ENCODE measurements around the gene SPRY4.
"Not testable (repeated sequence)": the region's sequence is repeated elsewhere in the genome, so short reads cannot be mapped to it uniquely, and the experiment has no call there.

The SPRY4 gene, protein sequence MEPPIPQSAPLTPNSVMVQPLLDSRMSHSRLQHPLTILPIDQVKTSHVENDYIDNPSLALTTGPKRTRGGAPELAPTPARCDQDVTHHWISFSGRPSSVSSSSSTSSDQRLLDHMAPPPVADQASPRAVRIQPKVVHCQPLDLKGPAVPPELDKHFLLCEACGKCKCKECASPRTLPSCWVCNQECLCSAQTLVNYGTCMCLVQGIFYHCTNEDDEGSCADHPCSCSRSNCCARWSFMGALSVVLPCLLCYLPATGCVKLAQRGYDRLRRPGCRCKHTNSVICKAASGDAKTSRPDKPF

DNA sequence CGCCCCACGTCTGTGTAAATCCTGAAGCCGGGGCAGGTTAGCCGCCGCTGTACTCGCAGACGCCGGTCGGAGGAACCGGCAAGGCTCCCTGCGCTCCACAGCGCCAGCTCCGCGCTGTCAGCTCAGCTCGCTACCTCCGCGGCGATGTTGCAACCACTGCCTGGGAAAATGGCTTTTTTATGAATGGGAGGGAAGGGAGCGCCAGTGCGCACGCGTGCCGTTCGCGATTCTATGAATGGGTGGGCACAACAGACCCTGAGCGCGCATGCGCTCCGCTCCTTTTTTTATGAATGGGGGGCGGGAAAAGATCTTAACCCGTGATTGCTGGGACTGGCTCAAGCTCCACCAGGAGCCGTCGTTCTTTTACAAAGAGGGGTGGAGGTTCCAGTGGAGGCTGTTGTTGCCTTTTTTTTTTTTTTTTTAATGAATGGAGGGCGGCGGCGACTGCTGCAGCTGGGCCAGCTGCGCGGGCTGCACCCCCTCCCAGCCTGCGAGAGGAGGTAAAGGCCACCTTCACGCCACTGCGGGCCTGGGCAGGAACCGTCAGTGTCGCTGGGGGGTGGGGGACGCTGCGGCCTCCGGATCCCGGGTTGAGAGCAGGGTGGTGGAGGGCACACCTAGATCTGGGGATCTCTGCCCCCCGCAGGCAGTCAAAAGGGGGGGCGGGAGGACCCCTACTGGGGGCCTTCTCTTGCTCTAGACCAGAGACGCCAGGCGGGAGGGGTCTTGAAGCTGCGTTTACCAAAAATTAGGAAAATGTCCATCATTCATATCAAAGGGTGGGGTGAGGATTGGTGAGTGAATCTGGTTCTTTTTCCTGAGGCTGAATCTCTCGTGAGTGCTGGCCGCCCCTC lies at the start of gene SPRY4:
Gene SPRY4, minus strand, starts transcription at position 151 of the 854 bp plus-strand sequence. CDS start 9,913 bp downstream, outside the sequence.
- DNase-seq = peak; percentile 88 to 94

DNA sequence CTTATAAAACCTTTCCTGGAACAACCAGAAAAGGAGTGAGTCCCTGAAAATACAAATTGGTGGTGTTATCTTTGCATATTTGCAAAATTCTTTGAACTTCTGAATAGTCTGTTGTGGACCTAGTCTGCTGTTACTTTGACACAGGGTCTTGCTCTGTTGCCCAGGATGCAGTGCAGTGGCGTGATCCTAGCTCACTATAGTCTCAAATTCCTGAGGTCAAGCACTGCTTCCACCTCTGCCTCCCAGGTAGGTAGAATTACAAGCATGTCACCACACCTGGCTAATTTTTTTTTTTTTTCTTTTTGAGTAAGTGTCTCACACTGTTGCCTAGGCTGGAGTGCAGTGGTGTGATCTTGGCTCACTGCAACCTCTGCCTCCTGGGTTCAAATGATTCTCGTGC lies 43.7 kb upstream of the SPRY4 start:
- DNase-seq = no peak

DNA sequence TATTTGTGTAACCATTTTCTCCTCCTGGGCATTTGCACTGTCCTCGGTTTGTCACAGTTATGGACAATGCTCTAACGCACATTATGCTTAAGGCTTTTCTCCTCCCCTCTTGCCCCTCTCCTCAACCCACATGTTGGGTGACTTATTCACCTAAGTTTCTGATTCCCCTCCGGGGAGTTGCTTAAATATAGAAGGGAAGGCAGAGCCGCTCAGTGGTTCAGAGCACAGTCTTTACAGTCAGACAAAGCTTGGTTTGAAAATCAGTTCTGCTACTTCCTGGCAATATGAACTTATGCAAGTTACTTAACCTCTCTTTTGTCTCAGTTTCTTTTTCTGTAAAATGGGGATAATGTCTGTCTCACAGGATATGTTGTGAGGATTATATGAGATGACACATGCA lies 41.2 kb upstream of the SPRY4 start:
- DNase-seq = no peak

DNA sequence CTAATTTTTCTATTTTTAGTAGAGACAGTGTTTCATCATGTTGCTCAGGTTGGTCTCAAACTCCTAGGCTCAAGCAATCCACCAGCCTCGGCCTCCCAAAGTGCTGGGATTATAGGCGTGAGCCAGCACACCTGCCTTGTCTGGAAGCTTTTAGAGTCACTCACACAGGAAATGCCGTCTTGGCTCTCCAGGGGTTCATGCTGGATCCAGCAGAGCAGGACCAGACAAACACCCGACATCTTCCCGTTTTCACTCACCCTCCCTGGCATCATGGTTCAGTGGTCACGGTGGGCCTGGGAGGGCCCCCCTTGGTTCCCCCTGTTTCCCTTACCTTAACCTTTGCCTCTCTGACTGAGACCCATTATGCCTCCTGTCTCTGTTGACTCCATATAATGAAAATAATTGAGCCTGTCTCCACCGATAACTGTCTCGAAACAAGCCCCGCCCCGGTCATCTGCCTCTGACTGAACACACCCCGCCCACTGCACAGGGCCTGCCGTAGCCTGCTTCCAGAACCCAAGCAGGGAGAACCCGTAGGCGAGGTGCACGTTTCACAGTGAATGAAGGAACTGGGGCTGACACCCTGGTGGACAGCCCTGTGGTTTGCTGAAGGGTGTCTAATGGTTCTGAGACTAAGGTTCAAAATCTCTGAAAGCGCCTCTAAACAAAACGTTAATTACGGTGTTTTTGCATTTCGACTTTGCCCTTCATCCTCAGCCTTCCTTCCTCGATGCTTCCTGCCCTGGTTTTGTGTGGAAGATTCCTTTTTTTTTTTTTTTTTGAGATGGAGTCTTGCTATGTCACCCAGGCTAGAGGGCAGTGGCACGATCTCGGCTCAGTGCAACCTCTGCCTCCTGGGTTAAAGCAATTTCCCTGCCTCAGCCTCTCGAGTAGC lies 39.7 kb upstream of the SPRY4 start:
- DNase-seq = no peak

DNA sequence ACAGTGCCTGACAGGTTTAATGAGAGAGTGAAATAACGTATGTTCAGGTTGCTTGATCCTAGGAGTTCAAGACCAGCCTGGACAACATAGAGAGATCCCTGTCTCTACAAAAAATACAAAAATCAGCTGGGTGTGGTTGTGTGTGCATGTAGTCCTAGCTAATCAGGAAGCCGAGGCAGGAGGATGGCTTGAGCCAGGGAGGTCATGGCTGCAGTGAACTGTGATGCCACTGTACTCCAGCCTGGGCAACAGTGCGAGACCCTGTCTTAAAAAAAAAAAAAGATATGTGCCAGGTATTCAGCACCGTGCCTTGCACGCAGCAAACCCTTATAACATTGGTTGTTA lies 38.8 kb upstream of the SPRY4 start:
- no peak for DNase-seq

DNA sequence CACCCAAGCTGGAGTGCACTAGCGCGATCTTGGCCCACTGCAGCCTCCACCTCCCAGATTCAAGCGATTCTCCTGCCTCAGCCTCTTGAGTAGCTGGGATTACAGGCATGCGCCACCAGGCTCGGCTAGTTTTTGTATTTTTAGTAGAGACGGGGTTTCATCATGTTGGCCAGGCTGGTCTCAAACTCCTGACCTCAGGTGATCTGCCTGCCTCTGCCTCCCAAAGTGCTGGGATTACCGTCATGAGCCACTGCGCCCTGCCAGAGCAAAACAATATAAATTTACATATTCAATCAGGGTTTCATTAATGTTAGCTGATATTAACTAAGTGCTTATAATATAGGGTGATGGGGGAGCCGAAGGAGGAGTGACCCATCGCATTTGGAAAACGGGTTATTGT lies 37.4 kb upstream of the SPRY4 start:
- not testable (repeated sequence) for DNase-seq

DNA sequence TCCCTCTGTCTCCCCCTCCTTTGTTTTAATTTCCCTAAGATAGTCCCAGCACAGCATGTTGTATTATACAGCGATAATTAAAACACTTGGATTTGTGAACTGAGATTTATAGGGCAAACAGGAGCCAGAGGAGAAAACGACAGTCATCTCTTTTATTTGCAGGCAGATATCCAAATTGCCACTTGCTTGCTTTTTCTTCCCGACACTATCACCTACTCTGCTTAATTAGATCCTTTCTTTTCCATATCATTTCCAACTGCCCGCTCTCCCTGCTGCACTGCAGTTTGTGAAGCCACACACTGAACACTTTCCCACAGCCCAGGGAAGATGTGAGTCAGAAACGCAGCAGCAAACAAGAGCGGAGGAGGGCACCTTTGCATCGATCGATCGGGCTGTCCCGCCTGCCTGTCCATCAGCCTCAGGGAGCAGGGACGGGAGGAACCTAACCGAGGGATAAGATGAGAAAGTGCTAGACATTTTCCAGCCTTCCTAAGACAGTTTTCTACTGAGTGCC lies 35.8 kb upstream of the SPRY4 start:
- no peak for DNase-seq

DNA sequence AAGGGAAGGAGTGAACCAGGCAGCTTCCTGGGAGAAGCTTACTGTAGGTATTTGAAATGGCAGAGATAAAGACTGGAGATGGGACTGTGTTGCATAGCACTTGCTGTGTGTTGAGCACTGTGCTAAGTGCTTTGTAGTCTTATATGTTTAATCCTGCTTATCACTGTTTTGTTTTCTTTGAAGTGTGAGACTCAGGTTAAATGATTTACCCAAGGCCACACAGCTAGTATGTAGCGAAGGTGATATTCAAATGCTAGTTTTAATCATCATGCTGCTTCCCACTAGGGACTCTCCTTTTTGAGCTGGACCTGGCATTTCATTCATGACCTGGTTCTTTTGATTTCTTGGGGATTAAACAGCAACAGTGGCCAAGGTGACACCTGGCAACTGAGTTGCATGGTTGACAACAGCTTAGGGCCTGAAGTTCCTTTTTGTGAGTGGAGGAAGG lies 35.3 kb upstream of the SPRY4 start:
- DNase-seq = no peak

DNA sequence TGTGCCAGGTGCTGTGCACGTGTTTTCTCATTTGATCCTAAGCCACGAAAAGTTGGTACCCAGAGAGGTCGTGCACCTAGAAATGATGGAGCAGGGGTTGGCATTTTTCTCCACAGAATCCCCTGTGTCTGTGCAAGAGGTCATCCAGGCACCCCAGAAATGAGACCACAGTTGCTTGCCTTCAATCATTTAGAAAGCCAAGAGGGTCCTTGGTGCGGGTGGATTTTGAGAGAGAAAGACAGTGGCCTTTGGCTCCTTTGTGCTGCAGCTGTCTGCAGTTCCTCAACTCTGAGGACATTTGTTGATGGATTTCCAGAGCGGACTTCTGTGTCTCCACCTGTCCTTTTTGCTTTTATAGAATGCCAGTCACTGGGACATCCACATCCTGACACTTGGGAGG lies 33.8 kb upstream of the SPRY4 start:
- DNase-seq = no peak

DNA sequence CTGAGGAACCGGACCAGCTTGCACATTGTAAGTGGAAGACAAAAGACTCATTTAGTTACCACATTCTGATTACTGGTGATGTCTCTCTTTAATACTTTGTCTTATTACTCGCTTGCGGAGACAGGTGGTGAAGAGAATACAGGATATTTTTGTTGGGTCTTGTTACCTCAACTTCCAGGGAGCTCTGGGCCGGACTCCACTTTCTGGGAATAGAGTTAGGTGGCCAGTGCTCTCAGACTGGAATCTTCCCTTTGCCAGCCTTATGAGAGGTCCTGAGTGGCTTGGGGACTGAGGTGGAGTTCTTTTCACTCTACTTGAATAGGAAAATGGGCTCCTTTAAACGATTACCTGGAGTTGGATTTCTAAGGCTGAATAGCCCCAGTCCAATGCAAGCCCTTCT lies 33.3 kb upstream of the SPRY4 start:
- no peak for DNase-seq

DNA sequence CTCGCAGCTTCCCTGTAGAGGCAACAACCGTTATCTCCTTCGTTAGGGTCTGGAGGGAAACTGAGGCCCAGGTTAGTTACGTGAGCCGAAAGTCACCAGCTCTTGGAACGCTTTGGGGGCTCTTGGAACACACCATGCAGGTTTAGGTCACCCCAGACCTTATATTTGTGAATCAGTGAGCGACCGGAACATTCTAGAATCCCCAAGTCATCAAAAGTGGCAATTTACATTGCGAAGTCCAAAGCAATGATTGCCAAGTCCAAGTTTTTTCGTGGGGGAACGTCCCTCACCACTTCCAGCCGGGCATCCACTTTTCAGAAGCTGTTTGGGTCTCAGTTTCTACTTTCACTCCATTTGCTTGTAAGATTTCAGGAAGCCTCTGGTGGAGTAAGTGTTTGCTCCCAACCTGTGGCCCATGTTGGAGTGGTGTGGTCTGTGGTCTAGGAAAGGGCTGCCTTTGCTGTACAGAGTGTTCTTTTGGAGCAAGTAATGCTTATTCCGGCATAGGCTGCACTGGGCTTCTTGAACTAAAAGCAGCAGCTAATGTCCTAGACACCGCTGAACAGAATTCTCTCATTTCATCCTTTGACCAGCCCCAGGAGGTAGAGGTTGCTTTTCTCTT lies 32.8 kb upstream of the SPRY4 start:
- DNase-seq = no peak

DNA sequence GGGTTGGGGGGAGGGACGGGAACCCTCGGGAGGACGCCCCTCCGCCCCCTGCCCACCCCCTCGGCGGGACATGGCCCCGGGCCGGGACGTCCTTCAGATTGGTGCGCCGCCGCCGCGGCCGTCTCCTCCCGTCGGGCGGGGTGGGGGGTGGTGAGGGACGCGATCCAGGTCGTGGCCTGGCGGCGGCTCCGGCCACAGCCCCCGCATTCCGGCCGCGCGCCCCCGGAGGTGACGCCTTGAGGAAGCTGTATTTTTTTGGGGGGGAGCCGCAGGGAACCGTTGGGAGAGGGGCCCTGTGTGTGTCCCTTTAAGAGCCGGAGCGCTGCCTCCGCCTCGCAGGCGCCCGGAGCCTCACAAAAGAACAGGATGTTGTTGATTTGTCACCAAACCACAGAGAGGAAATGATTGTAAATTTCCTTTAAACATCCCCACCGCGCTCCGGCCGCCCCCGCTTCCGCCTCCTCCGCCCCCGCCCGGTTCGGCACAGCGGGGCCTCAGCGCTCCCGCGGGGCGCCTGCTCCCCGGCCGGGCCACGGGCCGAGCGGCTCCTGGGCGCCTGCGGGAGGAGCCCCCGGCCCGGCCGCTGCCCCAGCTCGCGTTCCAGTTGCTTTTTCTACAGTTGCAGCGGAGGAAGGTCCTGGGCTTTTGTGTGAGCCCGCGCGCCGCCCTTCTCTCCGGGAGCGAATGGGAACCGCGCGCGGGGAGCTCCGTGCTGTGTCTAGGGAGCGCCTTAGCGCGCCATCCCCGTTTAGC lies 32.1 kb upstream of the SPRY4 start:
- DNase-seq = peak; percentile 14 to 47

DNA sequence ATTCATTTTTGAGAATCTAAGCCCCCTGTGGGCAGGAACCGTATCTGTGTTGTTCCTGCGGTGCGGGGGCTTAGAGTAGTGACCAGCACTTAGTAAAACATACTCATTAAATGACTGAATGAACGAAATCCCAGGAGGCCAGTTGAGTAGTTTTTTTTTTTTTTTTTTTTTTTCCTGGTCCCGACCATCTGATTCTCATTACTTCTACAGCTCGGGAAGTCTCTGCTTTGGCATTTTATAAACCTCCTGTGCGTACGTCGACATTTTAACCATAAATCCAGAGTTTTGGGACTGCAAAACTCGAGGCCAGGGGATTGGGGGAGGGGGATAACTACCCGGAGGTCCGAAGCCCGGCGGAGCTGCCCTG lies 31.5 kb upstream of the SPRY4 start:
- DNase-seq = no peak

DNA sequence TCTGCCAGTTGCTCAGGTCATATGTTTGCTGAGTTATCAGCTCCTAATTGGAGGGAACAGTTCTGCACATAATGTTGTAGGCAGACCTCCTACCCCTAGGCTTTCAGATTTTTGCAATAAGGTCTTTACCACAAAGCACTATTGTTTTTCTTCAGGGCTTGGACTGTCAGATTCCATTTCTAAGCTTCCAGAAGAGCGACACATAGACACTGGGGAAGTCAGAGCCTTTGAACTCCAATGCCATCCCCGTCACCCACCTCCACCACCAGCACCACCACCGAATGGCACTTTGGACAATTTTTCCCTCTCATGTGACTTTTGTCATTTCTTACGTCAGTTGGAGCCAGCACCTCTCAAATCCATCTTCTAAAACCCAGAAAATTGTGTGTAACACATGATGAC lies 28.3 kb upstream of the SPRY4 start:
- DNase-seq = no peak

DNA sequence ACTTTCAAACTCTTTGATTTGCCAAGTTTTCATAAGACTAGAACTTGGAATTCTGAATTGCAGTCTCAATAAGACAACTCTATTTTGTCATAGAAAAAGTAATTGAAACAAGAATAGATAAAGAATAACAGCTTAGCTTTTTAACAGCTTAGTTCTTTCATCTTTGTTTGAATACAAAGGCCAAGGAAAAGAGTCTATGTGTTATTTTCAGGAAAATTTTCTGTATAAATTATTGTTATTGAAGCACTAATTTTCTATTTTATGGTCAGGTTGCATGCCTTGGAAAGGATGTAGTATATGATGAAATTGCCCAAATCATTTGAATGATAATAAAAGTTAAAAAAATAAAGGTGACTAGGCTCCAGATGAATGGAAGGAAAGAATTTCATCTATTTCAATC lies 25.2 kb upstream of the SPRY4 start:
- no peak for DNase-seq

DNA sequence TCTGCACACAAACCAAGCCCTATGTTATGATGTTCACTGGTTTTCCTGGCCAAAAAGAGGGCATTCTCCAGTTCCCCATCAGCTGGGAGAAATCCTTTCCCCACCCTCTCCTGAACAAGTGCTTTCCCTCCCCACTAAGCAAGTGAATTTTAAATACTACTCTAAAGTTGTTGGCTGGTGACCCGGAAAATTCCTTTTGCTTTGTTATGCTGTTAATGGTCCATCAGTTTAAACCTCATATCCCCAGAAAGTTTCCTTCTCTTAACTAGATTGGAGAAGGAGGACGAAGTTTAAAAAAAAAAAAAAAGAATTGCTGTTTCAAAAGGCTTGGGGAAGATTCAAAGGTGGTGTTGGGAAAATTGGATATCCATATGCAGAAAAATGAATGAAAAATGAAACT lies 21.9 kb upstream of the SPRY4 start:
- DNase-seq = no peak

DNA sequence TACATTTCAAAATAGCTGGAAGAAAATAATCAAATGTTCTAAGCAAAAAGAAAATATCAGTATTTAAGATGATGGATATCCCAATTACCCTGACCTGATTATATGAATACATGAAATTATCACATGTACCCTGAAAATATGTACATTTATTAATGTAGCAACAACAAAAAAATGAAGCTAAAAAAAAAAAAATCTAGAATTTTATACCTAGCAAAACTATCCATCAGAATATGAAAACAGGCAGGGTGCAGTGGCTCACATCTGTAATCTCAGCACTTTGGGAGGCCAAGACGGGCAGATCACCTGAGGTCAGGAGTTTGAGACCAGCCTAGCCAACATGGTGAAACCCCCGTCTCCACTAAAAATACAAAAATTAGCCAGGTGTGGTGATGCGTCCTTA lies 20.1 kb upstream of the SPRY4 start:
- DNase-seq = not testable (repeated sequence)

DNA sequence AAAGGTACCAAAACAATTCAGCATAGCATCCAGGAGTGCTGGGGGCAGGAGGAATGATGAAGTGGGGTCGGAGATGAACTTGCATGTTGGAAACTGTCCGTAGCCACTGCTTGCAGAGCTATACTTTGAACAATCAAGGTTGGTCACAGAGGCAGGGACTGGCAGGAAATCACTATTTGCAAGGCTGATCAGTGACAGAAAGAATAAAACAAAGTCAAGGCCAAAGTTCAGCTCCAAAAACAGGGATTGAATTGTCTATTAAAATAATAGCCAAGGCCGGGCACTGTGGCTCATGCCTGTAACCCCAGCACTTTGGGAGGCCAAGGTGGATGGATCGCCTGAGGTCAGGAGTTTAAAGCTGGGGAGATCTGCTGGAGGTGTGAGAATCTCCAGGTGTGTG lies 18.7 kb upstream of the SPRY4 start:
- DNase-seq = no peak

DNA sequence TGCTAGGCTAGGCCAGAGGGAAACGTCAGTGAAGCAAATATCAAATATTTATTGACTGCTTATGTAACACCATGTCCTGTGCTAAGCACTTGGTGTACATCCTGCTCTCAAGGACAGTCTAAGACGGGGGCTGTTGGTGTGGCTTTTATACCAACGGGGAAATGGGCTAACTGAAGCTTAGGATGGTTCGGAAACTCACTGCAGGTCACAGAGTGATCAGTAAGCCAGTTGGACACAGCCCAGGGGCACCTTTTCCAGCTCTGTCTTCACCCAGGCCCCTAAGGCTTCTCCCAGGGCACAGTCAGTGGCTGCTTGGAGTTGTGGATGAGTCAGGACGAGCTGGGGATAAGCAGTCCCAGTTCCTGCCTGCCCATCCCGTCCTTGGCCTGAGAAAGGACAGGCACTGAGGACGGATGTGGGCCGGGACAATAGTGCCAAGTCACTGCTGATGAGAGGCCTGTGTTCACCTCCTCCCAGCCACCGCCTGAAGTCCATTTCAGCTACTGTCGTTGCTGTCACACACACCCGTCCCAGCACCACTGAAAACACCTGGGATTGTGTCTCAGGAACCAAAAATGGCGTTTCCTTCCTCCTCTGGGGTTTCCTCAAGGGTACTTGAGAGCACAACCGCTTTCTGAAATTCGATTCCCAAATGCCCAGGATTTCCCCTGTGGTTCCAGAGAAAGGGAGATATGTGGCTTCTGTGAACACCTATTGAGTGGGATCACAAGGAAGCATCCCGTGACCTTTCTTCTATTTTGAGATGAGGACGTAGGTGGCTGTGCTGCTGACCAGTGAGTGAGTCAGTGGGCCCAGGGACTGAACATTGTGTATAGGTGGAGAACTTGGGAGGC lies 17.5 kb upstream of the SPRY4 start:
- no peak for DNase-seq

DNA sequence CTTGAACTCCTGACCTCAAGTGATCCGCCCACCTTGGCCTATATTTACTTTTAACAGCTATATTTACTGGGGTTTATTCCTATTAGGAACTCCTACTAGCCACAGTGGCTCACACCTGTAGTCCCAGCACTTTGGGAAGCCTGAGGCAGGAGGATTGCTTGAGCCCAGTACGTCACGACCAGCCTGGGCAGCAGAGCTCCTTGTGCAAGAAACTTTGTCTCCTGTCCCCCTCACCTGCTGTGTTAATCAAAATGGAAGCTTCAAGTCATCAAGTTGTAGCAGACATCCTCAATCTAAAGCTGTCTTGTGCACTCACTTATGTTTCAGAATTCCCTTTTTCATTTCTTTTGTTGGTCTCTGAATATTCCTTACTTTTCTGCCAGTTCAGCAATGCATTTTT lies 15.0 kb upstream of the SPRY4 start:
- no peak for DNase-seq

DNA sequence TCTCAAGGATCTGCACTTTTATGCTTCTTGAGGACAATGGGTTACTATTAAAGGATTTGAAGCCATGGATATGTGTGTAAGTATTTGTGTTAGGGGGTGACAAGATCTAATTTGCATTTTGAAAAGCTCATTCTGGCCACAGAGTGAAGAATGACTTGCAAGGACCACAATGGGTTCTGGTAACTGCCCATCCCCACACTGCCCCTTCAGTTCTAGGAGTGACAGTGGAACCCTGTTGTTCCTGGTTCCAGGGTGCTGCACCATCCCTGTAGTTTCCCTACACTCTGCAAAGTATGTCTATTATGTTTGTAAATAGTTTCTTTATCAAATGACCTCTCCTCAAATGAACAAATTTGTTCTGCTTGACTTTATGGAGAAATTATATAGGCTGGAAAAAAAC lies 9.7 kb upstream of the SPRY4 start:
- no peak for DNase-seq
